DMS153 treated with DMSO at 0.1 percent for 48 hours (cell line): Measurements from ENCODE around the gene THBS1.

Experiments used
- DNase-seq: peaks from one replicate; lab custom pipeline; 2025; ENCODE audit not compliant: unreplicated experiment; lab: John Stamatoyannopoulos, UW

THBS1 gene

DNA sequence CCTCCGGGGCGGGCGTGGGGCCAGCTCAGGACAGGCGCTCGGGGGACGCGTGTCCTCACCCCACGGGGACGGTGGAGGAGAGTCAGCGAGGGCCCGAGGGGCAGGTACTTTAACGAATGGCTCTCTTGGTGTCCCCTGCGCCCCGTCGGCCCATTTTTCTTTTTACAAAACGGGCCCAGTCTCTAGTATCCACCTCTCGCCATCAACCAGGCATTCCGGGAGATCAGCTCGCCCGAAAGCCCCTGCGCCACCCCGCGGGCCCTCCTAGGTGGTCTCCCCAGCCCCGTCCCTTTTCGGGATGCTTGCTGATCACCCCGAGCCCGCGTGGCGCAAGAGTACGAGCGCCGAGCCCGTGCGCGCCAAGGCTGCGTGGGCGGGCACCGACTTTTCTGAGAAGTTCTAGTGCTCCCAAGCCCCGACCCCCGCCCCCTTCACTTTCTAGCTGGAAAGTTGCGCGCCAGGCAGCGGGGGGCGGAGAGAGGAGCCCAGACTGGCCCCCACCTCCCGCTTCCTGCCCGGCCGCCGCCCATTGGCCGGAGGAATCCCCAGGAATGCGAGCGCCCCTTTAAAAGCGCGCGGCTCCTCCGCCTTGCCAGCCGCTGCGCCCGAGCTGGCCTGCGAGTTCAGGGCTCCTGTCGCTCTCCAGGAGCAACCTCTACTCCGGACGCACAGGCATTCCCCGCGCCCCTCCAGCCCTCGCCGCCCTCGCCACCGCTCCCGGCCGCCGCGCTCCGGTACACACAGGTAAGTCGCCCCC, at the start of gene THBS1:
TSS of gene THBS1 (plus strand) at position 595 of the 757 bp plus-strand sequence. CDS start 779 bp downstream, outside the sequence.
- no peak for DNase-seq

DNA sequence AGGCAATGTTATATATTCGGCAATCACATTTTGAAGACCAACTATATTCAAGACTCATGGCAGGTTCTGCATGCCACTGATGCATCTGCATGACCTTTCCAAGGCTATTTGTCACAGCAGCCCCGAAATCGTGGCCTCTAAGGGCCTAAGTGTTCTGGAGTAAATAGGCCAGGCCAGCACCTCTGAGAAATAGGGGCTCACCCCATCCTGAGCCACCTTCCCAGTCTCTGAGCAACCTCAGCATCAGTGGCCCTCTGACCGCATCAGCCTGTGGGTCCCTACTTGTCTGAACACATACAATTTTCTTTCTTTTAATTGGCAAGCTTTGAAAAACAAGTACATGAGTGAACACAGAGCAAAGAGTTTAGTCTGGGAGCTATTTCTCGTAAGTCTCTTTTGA, 45.9 kb upstream of the THBS1 start:
- no peak for DNase-seq

DNA sequence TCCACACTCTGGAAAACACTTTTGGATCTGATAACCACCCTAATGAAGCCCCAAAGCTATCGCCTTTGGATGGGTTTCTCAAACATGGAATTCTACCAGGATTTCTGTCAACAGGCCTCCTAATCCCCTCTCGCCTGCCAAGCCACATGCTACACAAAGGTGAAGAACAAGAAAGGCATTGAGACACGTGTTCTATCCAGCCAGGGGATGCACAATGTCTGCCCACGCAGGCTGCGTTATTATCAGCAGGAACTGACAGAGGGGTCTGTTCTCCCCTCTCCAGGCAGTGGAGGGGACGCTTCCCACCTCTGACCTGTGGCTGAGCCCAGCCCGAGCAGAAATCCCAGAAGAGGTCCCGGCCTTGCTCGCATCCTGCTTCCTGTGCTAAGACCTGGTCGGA, 45.4 kb upstream of the THBS1 start:
- no peak for DNase-seq

GRCh38 chr15:39538936-39539335, 41.9 kb upstream of the THBS1 start:
- no peak for DNase-seq

DNA sequence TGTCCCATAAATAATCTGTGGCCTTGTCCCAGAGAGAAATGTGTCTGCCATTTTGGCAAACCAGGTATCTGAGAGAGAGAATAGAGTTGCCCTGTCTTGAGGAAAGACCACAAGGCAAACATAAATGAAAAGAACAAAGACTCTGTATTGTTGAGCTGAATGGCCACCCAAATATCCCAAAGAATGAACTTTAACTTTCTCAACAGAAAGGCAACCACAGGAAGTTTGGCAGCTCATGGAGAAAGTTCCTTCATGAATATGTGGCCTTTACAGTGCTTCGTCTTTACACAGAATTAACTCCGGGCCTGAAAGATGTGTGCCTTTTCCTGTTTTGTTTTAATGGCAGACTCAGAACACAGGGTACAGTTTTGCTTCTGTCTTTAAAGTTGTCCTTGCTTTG, 41.4 kb upstream of the THBS1 start:
- no peak for DNase-seq

DNA sequence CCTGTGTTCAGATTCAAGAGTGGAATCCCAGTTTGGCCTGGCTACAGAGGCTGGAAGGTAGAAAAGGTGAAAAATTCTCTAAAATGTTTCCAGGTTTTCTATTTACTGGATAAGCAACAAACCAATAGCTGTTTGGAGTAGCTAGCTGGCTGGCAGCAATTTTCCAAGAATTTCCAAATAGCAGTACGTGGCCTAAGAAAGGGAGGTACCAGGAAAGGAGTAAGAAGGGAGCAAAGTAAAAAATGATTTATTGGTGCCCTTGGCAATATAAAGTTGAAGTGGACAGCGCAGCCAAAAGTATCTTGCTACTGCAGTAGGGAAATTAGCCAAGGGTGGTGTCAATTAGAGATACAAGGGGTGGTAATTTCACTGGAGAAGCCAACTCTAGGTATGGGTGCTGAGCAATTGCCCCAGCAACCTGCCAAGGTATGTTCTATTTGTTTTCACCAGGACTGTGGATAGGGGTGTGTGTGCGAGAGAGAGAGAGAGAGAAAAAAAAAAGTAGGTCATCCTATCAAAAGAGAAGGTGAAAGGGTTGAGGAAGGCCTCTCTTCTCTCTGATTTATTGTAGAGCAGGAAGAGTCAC, 40.8 kb upstream of the THBS1 start:
- no peak for DNase-seq

DNA sequence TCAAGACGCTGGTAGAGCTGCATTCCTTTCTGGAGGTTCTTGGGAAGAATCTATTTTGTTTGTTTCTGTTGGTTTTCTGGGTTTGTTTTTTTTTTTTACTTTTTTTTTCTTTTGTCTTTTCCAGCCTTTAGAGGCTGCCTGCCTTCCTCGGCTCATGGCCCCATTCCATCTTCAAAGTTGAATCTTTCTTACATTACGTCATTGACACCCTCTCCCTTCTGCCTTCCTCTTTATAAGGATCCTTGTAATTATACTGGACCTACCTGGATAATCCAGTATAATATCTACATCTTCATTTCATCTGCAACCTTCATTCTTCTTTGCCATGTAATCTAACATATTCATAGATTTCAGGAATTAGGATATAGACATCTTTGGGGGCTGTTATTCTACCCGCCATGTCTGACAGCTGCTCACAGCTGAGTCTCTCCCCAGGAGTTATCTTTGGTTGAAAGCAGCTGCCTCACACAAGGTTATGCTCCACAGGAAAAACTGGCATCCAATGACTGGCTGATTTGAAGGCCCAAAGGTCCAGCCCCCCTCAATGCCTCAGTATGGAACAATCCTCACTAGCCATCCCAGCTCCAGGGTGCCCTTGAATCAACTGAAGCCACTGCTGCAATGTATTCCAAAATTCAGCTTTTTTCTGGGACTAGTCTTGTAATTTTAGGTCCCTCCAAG, 38.4 kb upstream of the THBS1 start:
- no peak for DNase-seq

DNA sequence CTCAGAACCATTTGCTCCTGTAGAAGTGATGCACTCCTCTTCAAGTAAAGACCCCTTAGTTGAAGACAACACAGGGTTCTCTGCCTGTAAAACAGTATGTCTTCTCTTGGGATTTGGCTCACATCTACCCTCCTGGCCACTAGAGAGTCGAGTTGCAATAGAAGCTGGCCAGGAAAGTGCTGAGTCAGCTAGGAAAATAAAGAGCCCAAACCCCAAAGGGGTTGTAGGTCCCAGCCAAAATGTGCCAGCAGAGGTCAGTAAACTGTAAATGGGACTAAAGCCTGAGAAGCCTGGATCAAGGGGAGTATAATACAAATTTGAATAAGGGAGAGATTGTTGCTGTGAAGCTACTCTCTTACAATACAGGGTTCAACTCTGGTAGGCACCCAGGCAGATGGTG, 37.2 kb upstream of the THBS1 start:
- DNase-seq: no peak

DNA sequence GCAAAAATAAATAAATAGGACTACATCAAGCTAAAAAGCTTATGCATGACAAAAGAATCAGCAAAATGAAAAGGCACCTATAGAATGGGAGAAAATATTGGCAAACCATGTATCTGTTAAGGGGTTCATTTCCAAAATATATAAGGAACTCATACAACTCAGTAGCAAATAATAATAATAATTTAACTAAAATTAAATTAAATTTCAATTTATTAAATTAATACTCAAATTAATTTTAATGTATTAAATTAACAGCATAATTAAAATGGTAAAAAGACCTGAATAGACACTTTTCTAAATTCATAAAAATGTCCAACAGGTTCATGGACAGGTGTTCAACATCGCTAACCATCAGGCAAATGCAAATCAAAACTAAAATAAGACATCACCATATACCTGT, 34.0 kb upstream of the THBS1 start:
- DNase-seq: no peak

DNA sequence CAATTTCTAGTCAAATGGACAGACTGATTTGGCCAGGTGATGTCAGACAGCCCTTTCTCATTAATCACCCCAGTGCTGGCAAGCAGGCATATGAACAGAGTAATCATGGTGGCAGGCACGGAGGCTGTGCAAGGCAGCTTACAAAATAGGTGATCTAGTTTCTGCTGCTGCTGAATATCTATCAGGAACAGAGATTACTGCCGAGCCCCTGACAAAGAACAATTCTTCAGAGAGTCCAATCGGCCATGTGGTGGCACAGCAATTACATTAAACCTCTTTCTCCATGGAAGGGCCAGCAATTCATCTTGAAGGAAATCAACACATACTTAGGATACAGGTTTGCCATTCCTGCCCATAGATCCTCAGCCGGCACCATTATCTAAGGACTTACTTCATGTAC, 32.3 kb upstream of the THBS1 start:
- no peak for DNase-seq

- DNase-seq: no peak
Observed at GRCh38 chr15:39549912-39550311, 31.0 kb upstream of the THBS1 start.

DNA sequence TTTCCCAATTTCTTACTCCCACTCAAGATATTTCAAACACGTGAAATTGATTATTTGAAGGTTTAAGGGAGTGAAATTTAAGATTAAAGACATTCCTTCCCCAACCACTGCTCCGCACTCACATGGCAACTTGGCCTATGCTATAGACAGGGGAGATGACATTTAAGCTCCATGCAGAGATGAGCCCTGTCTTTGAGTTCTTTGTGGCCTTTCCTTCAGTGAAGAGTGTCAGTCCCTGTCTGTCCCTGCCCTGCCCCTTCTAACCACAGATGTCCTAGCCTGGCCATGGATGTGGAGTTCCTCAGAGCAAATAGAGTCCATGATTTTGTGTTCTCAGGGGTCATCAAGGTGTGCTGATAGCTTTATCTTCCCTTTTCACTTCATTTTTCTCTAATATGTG, 29.4 kb upstream of the THBS1 start:
- DNase-seq: no peak

DNA sequence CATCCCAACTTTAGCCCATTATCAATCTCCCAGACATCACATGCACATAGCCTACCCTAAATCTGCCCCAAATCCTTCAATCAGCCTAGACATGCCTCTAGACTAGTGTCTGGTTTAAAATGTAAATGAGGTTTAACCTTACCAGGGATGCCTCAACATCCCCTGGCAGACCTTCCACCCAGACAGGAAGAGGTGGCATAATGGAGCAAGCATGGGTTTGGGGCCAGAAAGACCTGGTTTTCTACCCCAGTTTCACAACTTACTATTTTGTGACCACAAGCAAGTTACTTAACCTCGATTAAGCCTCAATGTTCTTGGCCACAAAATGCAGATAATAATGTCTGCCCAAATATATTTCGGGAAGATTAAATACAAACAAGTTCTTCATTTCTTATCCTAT, 28.3 kb upstream of the THBS1 start:
- no peak for DNase-seq

- DNase-seq: peak; percentile 48
Observed at GRCh38 chr15:39553947-39554693, 26.8 kb upstream of the THBS1 start.

DNA sequence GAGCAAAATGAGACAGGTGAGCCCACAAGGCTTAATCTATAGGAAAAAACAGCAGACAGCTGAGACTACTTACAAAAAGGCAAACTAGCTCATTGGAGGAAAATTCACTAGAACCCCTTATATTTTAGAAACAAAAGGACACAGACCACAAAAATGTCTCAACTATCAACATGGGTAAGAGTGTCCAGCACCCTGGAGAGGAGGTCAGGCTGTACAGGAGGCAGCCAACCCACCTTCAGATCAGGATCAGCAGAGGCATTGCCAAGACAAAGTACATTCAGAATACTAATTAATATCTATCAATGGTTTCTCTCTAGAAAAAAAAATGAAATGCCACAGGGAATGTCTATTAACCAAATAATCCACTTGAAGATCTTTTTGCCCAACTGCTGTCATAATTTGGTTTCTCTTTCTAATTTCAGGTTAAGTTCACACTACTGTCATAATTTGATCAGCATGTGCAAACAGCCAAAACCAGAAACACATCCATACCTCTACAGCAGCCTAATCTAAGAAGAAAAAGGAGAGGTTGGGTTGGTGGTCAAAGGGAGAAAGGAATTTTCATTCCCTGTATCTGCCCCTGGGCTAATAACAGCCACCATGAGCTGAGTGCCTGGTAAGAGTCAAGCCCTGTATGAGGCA, 26.0 kb upstream of the THBS1 start:
- no peak for DNase-seq

- DNase-seq: peak; percentile 31
Observed at GRCh38 chr15:39555885-39556284, 25.0 kb upstream of the THBS1 start.

- peak; percentile 12 for DNase-seq
Observed at GRCh38 chr15:39556461-39556860, 24.4 kb upstream of the THBS1 start.

DNA sequence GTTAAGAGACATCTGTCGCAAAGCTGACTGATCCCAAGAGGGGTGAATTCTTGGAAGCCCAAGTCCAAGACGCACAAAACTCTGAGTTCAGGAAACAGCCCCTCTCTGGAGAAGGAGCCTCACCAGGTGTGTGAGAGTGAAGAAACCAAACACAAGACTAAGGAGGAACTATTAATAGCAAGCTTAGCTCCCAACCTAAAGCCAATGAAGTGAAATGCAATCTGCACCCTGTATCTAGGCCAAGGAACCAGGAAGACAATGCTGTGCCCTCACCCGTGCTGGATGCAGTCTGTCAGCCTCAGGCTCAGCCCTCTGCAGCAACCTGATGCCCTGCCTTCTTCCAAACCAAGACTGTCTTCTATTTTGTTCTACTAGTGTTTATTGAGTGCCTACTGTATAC, 22.5 kb upstream of the THBS1 start:
- no peak for DNase-seq

DNA sequence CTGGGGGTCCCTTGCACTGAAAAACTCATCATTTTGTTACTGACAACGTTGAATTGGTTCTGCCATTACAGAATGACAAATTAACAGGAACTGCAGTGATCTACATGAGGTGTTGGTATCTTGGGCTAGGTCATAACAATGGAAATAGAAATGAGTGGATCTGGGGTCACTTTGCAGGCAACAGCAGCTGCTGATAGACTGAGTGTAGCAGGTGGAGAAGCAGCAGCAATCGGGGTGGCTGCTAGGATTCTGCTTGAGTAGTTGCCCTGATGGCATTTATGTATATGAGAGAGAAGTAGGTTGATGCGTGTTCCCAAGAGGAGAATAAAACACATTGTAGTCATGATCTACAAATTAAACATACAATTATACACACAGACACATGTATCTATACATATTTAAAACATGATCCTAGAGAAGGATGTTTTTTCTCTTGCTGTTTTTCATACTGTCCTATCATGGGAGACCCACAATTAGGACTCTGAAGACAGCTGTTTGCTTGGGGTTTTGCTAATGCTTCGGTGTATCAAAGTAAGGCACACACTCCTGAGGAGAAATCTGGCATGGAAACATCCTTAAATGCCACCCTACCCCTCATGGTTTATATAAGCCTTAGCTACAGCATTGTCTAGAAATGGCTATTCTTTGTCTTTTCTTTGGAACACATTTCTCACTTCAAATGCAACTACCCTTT, 15.8 kb upstream of the THBS1 start:
- no peak for DNase-seq

GRCh38 chr15:39565851-39566250, 15.0 kb upstream of the THBS1 start:
- no peak for DNase-seq

DNA sequence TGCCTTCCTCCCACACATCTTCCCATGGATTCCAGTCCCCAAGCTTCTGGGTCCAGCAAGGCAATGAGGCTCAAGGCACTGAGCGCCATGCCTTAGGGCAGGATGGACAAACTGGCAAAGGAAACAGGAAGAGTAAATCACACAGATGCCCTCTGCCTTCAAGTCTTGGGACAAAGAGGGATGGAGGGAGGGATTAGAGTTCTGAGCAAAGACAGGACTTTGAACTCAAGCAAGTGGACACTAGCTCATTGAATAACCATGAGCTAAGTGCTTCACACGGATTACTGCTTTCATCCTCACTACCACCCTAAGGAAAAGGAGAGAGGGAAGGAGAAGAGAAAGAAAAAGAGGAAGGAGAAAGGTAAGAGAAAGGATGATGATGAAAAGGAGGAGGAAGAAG, 7.6 kb upstream of the THBS1 start:
- DNase-seq: no peak
